Suppressor macrophage (primary cell): ENCODE measurements around the gene PAPPA2.
A peak's percentile ranks its signal among the peaks of the same experiment; 100 is the strongest.
"Not testable (repeated sequence)": the region's sequence is repeated elsewhere in the genome, so short reads cannot be mapped to it uniquely, and the experiment has no call there.

Experiments used
- DNase-seq, 4 experiments: peaks; one replicate each; pipeline ENCODE4 v3.0.0-alpha.2; 2020 to 2022
- total RNA-seq, 17 experiments: gene quantifications; one replicate each; lab custom pipeline; 2026; ENCODE audit warnings: mixed read lengths in 6 of 17, inconsistent platforms in 3 of 17; lab: John Stamatoyannopoulos, UW

Gene PAPPA2
- total RNA-seq, result 0 to 5.0 (median 0.19) reads per million in 17 experiments

- no peak for DNase-seq
Measured at GRCh38 chr1:176462674-176463378, at the start of gene PAPPA2. Gene PAPPA2 (plus strand): TSS chr1:176463175. CDS start chr1:176556323, 93,148 bp downstream.

GRCh38 chr1:176416777-176417176, 46.2 kb upstream of the PAPPA2 start:
- no peak for DNase-seq

GRCh38 chr1:176419608-176420007, 43.4 kb upstream of the PAPPA2 start:
- not testable (repeated sequence) for DNase-seq

- no peak for DNase-seq
Measured at GRCh38 chr1:176434234-176434633, 28.7 kb upstream of the PAPPA2 start.

- DNase-seq, result no peak
Measured at GRCh38 chr1:176436251-176436650, 26.7 kb upstream of the PAPPA2 start.

GRCh38 chr1:176440176-176440575, 22.8 kb upstream of the PAPPA2 start:
- DNase-seq, result no peak

- no peak for DNase-seq
Measured at GRCh38 chr1:176444286-176444685, 18.7 kb upstream of the PAPPA2 start.

GRCh38 chr1:176445402-176445801, 17.6 kb upstream of the PAPPA2 start:
- no peak for DNase-seq

- DNase-seq, result no peak
Measured at GRCh38 chr1:176448340-176448739, 14.6 kb upstream of the PAPPA2 start.

GRCh38 chr1:176450526-176450925, 12.4 kb upstream of the PAPPA2 start:
- peak in 2 of 4 experiments; percentile 1 to 3 for DNase-seq

GRCh38 chr1:176451741-176452140, 11.2 kb upstream of the PAPPA2 start:
- DNase-seq, result not testable (repeated sequence)

- no peak for DNase-seq
Measured at GRCh38 chr1:176456795-176457194, 6.2 kb upstream of the PAPPA2 start.

GRCh38 chr1:176460544-176461336, 2.2 kb upstream of the PAPPA2 start:
- DNase-seq, result no peak

- no peak for DNase-seq
Measured at GRCh38 chr1:176461576-176461975, 1.4 kb upstream of the PAPPA2 start.

- no peak for DNase-seq
Measured at GRCh38 chr1:176466514-176466913, 3.5 kb downstream of the PAPPA2 start.

GRCh38 chr1:176469450-176470010, 6.6 kb downstream of the PAPPA2 start:
- DNase-seq, result no peak

GRCh38 chr1:176471338-176472121, 8.6 kb downstream of the PAPPA2 start:
- no peak for DNase-seq

- no peak for DNase-seq
Measured at GRCh38 chr1:176479971-176480370, 17.0 kb downstream of the PAPPA2 start.

GRCh38 chr1:176480750-176481149, 17.8 kb downstream of the PAPPA2 start:
- DNase-seq, result no peak

GRCh38 chr1:176485083-176485482, 22.1 kb downstream of the PAPPA2 start:
- no peak for DNase-seq

GRCh38 chr1:176494436-176494835, 31.5 kb downstream of the PAPPA2 start:
- DNase-seq, result no peak

GRCh38 chr1:176499671-176500070, 36.7 kb downstream of the PAPPA2 start:
- DNase-seq, result no peak

- DNase-seq, result no peak
Measured at GRCh38 chr1:176501599-176501998, 38.6 kb downstream of the PAPPA2 start.
